Hepatic stellate cell (primary cell): Measurements from ENCODE around the gene ACAD8.

Source experiments
- DNase-seq: peaks from one replicate; pipeline ENCODE4 v3.0.0; 2011; ENCODE audit warnings: low spot score

The ACAD8 gene

GRCh38 chr11:134253188-134253993, at the start of gene ACAD8, which contains the start of gene THYN1:
ACAD8 (plus strand) TSS chr11:134253568; CDS start chr11:134253601, 33 bp downstream.
THYN1 (minus strand) TSS chr11:134253352; CDS start chr11:134252882, 470 bp downstream.
- DNase-seq = peak; percentile 97

- no peak for DNase-seq
Measured at GRCh38 chr11:134205729-134206128, 47.6 kb upstream of the ACAD8 start.

- DNase-seq = no peak
Measured at GRCh38 chr11:134206185-134206584, 47.2 kb upstream of the ACAD8 start.

GRCh38 chr11:134207538-134208239, 45.7 kb upstream of the ACAD8 start:
- no peak for DNase-seq

DNA sequence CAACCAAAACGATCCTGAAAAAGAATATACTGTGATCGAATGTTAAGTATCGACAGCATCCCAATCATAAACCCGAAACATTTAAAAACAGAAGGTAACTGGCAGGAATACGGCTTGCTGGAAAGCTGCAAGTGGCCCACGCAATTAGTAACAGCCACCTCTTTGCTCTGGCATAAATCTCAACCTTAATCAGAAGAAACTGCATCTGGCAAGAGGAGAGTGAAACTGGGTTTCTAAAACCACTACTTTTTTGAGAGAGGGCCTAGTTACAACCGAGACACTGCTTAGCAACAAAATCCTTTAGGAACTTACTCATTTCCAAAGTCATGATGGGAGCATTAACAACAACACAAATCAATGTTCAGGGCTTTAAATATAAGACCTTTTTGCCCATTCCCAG, 37.5 kb upstream of the ACAD8 start:
- DNase-seq = no peak

DNA sequence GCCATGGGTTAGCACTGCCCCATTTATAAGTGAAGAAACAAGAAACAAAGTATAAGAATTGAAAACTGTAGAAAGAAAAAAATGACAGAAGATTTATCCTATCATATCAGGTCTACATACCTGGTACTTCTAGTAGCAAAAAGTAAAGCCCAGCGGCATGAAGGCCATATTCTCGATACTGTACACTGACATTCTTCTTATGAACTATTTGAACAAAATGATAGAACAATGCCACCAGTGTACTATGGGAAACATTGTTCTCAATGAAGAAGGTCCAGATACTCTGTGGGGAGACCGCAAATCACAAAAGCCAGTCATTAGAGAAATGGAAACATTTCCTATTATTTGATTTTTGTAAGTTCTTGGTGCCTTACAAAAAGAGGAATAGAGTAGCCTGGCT, 36.6 kb upstream of the ACAD8 start:
- DNase-seq = no peak

GRCh38 chr11:134223121-134223520, 30.2 kb upstream of the ACAD8 start:
- DNase-seq = no peak

GRCh38 chr11:134223836-134224709, 29.3 kb upstream of the ACAD8 start, which contains the start of the genes NCAPD3 and VPS26B:
NCAPD3 (minus strand) TSS chr11:134223967; CDS start chr11:134223926, 41 bp downstream.
VPS26B (plus strand) TSS chr11:134224671; CDS start chr11:134225123, 452 bp downstream.
- peak; percentile 98 for DNase-seq

- peak; percentile 41 for DNase-seq
Measured at GRCh38 chr11:134224710-134225664, 28.4 kb upstream of the ACAD8 start.

- DNase-seq = no peak
Measured at GRCh38 chr11:134226806-134227325, 26.5 kb upstream of the ACAD8 start.

GRCh38 chr11:134228625-134229024, 24.7 kb upstream of the ACAD8 start:
- DNase-seq = no peak

- DNase-seq = no peak
Measured at GRCh38 chr11:134229126-134229790, 24.1 kb upstream of the ACAD8 start.

GRCh38 chr11:134230339-134230738, 23.0 kb upstream of the ACAD8 start:
- DNase-seq = no peak

DNA sequence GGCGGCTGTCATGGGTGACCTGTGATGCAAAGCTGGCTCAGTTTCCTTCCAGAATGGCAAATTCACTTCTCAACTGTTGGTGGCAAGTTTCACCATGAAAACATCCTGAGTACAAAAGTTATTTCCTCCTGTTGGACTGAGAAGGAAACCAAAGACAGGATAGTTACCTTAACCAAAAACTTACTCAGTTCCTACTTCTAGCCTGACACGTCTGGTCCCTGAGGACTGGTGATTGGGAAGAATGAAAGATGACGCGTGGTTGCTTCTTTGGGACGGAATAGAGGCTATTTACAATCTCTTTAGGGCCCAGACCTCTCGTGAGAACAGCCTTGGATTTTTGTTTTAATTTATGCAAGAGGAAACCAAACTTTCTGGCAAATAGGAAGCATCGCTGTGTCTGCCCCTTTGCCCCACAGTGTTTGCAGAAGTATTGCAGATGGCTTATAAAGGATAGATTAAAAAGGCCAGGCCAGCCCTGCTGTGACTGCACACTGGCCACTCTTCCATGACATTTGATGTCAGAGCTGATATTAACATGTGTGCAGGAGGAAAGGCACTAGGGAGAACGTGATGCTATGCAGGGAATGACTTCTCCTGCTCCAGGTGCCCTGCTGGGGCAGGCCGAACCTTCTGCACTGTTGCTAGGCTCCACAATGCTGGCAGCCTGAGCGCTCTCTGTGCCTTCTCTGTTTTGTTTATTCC, 21.3 kb upstream of the ACAD8 start:
- no peak for DNase-seq

DNA sequence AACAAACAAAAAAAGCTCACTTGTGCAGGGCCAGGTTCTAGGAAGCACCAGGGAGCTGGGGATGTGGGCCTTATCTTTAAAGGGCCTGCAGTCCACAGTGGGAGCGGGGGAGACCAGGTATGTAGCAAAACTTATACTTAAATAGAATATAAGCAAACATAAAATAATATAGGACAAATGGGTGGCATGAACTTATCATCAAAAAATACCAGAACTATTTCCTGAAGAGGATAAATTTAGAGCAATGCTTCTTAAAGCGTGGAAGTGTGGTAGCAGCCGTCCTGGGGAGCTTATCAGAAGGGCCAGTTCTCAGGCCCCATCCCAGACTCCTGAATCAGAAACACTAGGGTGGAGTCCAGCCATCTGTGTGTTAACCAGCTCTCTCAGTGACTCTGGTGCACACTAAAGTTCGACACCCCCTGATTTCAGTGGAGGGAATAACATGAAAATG, 19.6 kb upstream of the ACAD8 start:
- no peak for DNase-seq

DNA sequence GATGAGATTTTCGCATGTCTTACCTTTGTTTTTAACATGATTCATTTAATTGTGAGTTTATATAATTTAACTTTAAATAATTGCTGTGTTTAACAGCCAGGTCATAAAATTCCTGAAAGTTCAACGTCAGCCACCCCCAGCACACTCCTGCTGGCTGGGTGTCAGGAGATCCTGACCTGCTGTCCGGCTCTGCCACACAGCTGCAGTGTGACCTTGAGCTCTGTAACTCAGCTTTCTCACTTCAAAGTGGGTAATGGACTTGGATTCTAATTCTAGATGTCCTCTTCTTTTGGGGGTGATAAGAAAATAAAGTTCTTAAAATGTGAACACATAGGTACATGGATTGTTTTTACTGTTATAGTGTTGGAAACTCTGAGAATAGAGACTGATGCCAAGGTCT, 18.0 kb upstream of the ACAD8 start:
- no peak for DNase-seq

GRCh38 chr11:134236834-134237556, 16.4 kb upstream of the ACAD8 start:
- peak; percentile 28 for DNase-seq

- no peak for DNase-seq
Measured at GRCh38 chr11:134237557-134237922, 15.8 kb upstream of the ACAD8 start.

DNA sequence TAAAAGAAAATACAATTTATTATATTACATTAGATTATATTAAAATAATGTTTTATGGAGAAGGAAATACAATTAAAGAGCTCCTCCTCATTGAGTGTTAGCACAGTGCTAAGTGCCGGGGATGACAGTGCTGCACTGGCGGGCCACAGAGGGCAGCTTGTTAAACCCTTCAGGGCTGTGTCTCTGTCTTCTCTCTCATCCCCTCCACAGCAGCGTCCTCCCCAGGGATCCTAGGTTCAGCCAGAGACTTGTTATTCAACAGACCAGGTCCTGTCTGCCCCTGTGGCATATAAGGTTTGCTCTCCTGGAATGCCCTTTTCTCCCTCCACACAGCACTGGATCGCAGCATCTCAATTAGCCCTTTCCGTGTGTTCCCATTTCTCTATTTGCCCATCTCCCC, 14.4 kb upstream of the ACAD8 start:
- no peak for DNase-seq
